Activated CD4-positive, CD25-positive, alpha-beta regulatory T cell treated with anti-CD3 and anti-CD28 coated beads, Interleukin-2, amount 50 U/mL, for 24 hours (primary cell): ENCODE measurements around the gene HSPBAP1.
A peak's percentile ranks its signal among the peaks of the same experiment; 100 is the strongest.
"Not testable (repeated sequence)": the region's sequence is repeated elsewhere in the genome, so short reads cannot be mapped to it uniquely, and the experiment has no call there.

ENCODE experiments used
- ATAC-seq, 2 donors: fragments of 150-1000 bp; cut with Tn5 transposase; one replicate each; pipeline ENCODE4 v1.10.0; 2021; ENCODE audit warnings: mild to moderate bottlenecking in 1 of 2, moderate library complexity in 1 of 2

HSPBAP1 gene

DNA sequence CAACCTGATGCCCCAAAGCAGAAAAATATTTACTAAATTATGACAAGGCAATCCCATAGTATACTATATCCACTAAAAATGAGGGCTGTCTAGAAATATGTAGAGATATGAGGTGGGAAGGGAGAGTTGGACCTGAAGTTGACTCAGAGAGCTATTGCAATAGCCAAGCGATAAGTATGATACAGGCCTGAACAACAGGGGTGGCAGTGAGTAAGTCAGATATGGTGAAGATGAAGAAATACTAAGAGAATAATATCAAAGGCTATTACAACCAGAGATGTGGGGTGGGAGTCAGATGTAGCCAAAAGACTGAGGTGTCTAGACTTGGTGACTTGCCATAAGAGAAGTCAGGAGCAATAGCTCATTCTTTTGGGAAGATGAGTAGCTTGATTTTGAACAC is 9.2 kb downstream of the HSPBAP1 start:
- ATAC-seq: peak in 1 of 2 donors; percentile 20

DNA sequence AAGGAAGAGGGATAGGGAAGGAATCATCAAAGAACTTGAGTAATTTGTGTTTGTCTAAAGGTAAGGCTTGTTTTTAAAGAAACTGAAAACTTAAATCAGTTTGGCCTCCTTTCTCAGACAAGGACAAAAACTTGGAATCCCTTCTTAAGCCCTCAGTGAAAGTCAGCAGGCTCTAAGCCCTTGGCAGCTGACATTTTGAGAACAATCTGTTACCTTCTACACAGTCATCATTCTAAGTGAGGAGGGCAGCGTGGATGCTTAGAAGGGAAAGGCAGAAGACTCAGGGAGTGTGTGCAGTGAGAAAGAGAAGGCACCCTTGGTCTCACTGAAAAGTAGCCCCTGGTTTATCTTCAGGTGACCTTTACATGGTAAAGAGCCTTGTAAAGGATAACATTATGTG is 10.8 kb downstream of the HSPBAP1 start:
- ATAC-seq: no peak

DNA sequence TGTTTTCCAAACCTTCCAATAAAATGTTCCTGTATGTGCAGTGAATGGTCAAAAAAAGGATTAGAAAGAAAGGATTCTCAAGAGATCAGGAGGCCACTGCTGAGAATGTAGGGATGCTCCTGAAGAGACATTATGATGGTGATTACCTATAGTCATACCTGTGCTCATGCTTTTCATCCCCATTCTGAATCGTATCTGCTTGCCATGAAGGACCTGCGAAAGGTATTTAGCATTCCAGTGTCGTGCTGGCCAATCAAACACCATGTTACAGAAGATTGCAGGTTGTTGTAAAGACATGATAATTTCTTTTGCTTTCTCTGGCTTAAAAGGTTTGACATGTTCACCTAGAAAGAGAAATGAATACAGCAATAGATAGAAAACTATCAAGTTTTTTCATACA is 16.1 kb downstream of the HSPBAP1 start:
- ATAC-seq: no peak

DNA sequence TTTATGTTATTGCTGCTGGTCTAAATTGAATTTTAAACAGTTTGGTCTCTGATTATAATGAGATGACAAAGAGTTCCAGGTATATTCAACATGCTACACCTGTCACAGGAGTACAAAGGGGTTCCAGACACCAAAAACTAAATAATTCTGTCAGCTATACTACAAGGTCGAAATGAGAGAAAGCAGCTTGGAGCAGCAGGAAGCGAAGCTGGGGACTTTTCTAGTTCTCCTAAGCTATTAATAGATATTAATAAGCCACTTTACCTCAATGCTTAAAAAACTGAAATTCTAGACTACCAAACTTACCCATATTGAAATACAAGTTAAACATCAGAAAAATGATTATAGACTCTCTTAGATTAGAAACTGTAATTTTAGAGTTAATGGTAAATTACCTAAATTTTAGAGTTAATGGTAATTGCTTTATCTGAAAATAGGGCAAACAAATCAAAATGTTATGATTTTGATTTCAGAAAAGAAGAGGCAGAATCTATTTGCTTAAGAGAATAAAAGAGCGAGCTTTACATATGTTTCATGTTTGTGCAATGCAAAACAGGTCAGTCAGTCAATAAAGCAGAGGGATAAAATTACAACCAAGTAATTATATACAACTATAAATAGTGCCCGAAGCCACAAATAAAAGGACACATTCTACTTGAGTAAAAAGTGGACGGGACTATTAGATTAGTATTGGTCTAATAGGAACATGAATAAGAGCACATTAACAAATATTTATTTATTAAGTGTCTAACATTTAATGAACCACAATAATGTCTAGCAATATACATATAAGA is 16.8 kb downstream of the HSPBAP1 start:
- ATAC-seq: no peak

DNA sequence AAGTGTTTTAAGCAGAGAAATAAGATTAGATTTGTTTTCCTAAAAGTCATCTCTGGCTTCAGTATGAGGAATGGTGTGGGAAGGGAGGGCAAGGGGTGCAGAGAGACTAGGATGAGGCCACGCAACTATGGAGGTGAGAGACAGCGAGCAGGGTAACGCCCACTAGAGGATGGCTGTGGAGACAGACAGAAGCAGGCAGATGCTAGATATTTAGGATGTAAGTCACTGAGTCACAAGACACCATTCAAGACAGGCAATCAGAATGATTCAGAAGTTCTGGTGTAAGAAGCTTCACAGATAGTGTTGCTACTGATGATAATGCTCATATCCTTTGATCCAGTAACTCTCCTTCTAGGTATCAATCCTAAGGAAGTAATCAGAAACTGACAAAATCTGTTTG is 19.1 kb downstream of the HSPBAP1 start:
- no peak for ATAC-seq

DNA sequence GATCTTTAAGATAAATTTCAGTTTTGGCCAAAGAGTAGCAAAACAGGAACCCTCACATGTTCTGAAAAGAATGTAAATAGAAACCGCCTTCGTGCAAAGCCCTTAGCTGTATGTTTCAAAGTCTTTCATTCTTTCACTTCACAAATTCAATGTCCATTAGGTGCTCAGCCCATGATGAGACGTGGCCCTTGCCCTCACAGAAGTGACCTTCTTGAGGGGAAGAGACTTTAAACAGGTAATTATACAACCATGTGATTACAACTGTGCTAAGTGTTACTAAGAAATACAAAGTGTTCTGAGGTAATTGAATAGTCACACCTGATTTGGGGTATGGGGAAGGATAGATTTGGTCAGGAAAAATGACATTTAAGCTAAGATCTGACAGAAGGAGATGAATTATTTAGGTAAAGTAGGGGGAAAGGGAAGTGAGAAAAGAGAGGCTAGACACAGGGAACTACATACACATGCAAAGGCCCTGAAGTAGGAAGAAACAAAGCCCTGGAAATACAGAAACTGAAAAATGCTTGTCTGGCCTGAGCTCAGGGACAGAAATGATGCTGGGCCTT is 19.6 kb downstream of the HSPBAP1 start:
- no peak for ATAC-seq

DNA sequence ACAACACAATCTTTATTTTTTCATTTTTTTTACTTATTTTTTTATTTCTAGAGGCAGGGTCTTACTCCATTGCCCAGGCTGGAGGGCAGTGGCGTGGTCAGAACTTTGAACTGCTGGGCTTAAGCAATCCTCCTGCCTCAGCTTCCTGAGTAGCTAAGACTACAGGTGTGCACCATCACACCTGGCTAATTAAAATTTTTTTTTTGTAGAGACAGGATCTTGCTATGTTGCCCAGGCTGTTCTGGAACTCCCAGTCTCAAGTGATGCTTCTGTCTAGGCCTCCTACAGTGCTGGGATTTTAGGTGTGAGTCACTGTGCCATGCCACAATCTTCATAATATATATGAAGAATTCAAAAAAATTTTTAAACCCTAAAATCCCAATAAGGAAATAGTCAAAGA is 20.8 kb downstream of the HSPBAP1 start:
- ATAC-seq: no peak

DNA sequence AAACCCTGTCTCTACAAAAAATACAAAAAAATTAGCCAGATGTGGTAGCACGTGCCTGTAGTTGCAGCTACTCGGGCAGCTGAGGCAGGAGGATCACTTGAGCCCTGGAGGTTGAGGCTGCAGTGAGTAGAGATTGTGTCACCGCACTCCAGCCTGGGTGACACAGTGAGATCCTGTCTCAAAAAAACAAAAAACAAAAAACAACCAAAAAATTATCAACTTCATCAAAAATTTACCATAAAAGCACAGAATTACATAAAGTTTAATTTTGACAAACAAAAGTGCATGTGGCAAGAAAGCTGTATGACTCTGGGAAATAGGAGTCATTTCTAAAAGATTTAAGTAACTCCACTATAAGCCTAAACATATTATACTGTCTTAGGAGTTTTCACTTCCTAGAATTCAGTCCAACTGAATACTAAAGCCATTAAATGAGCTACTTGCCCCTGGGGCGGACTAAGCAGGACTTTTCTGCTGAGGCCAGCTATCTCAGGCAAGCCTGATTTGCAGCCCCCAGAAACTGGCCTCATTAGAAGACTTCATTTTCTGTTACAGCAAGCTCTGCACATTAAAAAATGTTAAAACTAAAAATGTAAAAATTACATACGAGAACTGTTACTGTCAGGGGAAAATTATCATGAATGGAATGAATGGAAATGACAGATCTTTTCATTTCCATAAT is 23.0 kb downstream of the HSPBAP1 start:
- no peak for ATAC-seq

DNA sequence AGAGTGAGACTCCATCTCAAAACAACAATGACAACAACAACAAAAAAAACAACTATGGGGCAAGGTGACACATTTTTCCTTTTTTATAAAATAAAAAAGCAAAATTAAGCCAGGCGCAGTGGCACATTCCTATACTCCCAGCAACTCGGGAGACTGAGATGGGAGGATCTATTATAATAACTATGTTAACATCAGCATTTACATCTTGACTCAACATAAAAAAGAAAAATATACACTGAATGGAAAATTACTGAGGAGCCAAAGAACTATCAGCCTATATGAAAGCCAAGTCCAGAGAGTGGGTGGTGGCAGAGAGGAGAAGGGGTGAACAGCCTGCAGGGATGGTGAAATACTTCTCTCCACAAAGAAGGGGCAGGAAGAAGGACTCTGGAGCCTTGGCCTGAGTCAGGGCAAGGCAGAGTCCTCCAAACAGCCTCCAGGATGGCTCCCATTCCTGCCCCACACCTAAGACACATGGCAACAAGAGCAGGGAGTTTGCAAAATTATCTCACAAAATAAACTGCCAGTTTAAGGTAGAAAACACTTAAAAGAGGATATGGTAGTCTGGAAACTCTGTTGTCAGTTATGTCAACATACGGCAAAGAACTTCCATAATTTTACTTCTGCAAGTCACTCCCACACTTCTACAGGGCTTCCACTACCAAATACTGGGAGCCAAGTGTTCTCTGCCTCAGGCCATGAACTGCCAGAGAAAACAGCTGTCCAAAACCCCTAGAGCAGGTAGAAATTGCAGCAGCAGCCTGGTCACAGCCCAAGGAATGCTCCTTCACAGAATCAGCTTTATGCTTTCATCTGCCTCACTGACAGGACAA is 25.9 kb downstream of the HSPBAP1 start:
- ATAC-seq: no peak

DNA sequence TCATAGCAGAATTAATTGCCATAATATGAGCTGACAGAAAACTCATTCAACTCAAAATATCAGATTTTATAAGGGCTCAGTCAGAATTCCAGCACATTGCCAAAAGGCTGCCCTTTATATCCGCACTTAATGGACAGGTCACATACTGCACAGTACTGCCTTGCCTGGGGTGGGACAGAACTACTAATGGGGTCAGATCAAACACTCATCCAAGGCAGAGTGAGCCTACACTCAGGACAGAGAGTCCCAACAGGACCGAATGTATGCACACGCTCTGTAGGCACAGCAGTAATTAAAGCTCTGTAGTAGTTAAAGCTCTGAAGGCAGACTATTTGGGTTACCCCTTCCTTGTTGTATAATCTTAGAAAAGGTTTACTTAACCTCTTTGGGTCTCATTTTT is 27.2 kb downstream of the HSPBAP1 start:
- ATAC-seq: no peak

DNA sequence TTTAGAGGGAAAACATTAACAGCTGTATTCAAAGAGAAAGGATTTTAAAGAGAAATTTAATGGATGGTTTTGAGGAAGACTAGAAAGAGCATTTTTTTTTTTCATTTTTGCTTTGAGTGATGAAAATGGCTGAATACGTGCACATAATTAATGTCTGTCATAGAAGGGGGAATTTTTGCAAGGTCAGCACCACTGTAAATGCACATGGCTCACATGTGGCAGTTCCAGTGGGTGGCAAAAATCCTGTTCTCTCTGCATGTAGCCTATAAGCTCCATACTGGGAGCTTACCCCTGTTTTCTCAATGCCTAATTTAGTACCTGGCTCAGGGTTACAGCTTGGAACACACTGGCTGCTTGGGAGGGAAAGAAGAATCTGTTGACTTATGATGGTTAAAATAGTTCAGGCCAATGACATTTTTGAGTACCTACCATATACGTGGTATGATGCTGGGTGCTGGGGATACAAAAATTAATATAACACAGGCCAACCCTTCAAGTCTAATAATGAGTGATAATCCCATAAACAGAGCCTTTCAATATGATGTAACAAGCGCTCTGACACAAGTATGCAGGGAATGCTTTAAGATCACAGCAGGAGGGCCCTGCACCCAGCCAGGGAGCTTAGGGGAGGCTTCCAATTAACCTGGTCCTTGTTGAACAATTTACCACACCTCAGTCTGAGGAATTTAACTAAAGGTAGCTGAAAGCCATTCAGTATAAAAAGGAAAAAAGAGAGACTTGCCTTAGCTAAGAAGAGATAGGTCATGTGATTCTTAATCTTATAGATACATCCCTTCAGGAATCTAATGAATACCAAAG is 33.0 kb downstream of the HSPBAP1 start:
- no peak for ATAC-seq

DNA sequence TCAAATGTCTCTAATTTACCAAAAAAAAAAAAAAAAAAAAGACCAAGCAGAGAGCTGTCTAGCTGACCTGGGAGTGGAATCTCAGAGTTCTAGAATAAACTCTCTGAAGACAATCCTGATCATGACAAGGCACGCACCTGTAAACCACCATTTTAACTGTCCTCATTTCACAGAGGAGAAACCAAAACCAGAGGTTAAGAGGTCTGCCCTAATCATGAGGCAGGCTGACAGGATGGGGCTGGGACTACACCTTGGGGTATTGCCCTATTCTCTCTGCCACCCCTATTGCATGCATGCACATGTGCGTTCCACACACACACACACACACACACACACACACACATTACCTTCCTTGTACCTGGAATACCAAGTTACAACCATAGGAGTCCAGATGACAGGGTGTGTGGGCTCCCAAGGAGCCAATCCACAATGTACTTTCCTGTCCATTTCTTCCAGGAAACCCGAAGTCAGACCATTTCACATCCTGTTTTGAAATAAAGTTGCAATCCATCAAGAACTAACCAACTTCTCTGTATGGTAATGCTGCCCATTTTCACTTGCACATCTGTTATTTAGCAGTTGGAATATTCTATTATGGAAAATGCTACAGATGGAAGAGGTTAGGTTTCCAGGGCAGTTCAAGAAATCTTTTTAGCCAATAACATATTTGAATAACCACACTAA is 34.6 kb downstream of the HSPBAP1 start:
- ATAC-seq: no peak

DNA sequence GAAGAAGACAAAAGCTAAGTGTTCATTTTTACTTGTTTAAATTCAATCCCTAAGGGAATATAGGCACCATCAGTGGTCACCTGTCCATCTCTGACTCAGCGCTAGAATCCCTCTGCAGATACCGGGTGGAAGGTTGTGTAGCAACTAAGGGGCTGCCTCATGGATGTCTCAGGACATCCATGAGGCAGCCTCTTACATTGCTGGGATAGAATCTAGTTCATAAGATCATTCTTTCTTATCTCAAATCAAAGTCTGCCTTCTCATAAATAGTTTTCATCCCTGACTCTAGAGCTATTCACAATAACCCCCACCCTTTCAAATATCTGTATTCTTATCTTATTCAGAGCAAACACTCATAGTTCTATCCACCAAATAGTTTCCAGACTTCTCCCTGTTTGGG is 38.1 kb downstream of the HSPBAP1 start:
- ATAC-seq: no peak

DNA sequence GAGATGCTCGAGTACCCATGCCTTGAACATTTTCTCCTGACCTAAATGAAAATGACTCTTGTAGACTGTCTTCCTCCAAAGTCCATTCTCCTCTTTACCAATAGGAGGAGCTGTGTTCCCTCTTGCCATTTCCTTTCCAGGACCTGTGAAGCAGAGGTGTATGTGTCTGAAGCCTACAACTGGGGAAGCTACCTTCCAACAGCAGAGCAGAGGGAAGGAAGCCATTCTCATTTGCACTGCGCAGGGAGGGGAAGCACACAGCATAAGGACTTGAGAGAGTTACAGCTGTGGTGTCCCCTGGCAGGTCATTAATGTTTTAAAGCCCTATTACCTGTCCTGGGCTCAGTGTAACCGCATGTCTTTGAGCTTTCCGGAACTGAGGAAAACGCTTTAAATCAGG is 38.7 kb downstream of the HSPBAP1 start:
- ATAC-seq: peak in 1 of 2 donors; percentile 58

DNA sequence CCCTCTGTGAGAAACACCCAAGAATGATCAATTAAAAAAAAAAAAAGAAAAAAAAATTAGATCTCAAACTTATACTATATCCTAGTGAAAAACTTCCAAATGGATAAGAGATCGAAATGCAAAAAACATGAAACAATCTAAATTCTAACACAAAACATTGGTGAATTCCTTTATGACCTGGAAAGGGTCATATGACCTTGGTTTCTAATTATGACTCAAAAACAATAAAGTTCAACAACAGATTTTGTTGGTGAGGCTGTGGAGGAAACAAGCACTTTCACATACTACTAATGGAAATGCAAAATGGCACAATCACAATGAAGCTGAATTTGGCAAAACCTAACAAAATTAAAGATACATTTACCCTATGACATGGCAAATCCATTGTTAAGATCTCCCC is 45.3 kb downstream of the HSPBAP1 start:
- ATAC-seq: no peak

DNA sequence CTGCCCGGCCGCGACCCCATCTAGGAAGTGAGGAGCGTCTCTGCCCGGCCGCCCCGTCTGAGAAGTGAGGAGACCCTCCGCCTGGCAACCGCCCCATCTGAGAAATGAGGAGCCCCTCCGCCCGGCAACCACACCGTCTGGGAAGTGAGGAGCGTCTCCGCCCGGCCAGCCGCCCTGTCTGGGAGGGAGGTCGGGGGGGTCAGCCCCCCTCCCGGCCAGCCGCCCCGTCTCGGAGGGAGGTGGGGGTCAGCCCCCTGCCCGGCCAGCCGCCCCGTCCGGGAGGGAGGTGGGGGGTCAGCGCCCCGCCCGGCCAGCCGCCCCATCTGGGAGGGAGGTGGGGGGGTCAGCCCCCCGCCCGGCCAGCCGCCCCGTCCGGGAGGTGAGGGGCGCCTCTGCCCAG is 46.3 kb downstream of the HSPBAP1 start:
- not testable (repeated sequence) for ATAC-seq

DNA sequence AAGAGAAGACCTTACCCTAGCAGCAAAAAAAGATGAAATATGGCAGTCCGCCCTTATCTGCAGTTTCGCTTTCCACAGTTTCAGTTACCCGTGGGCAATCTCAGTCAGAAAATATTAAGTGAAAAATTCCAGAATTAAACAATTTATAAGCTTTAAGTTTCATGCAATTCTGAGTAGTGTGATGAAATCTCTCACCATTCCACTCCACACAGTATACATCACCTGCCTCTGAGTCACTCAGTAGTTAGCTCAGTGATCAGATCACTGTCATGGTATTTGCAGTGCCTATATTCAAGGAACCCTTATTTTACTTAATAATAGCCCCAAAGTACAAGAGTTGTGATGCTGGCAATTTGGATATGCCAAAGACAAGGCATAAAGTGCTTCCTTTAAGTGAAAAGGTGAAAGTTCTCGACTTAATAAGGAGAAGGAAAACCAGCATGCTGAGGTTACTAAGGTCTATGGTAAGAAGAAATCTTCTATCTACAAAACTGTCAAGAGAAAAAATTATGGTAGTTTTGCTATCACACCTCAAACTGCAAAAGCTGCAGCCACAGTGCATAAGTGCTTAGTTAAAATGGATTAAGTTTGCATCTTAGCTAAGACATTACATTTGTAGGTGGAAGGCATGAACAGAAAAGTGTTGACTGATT is 48.1 kb downstream of the HSPBAP1 start:
- peak in 1 of 2 donors; percentile 66 for ATAC-seq

DNA sequence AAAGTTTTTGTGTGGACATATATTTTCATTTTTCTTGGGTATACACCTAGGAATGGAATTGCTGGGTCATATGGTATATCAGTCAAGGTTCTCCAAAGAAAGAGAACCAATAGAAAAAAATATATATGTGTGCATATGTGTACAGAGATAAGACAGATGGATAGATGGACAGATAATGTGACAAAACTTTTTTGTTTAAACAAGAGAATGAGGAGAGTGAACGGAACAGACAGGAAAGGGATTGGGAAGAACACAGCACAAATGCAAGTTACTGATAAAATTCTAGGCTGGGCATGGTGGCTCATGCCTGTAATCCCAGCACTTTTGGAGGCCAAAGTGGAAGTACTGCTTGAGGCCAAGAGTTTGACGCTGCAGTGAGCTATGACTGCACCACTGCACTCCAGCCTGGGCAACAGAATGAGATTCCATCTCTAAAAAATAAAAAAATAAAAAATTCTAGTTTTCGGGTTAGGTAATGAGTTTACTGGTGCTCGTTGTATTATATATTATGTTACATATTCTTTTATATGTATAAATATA is 50.0 kb downstream of the HSPBAP1 start:
- ATAC-seq: no peak

DNA sequence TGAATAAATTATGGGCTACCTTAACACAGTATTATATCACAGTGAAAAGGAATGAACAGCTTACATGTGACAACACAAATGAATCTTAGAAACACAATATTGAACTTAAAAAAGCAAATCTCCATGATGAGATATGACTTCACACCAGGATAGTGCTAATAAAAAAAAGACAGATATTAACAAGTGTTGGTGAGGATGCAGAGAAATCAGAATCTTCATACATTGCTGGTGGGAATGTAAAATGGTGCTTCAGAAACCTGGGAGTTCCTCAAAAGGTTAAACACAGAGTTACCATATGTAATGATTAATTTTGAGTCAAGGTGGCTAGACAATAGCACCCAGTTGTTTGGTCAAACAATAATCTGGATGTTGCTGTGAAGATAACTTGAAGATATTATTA is 51.4 kb downstream of the HSPBAP1 start:
- no peak for ATAC-seq

DNA sequence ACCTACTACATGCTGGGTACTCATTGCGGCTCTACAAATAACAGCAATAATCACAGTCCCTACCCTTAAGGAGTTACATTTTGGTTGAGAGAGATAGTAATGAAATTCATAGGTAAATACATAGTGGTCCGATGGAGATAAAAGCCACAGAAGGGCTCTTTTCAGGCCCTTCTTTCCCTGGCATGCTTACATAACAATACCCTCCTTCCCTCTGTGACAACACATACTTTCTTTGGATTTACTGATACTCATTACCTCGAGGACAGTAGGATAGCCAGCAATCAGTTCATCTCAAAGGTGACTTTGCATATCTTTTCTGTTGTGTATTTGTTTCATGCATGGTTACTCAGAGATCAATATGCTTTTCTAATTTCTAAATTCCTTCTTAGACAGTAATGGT is 54.5 kb downstream of the HSPBAP1 start:
- no peak for ATAC-seq
